HG02973 (cell line): ENCODE measurements around the gene RAB7A.

Experiments
- ATAC-seq: cut with Tn5 transposase; IDR thresholded peaks from one replicate; pipeline ENCODE4 v1.9.1; 2021; ENCODE audit warnings: moderate library complexity; ENCODE audit not compliant: unreplicated experiment

Gene RAB7A

DNA sequence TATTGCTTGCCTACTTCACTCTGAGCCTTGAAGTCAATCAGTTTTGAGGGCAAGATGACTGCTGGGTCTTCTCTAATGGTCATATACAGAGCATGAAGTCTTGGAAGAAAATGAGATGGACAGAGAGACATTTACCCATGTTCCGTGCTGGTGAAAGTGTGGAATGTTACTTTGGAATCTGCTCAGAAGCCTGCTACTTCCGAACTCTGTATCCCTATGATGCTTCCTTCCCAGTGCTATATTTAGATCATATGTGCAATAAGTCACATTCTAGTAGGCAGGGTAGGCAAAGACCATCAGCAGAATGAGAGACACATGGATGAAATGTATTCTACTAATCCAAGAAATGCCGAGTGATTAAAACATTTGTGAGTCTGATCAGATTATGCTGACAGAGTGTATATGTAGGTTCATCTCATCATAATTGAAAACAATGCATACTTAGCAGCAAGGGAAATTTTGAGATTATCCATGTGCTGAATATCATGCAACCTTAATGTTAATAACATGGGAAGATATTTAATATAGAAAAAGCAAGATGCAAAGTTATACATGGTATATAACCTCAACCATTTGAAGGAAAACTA lies 60.5 kb downstream of the RAB7A start:
- ATAC-seq, result no peak

DNA sequence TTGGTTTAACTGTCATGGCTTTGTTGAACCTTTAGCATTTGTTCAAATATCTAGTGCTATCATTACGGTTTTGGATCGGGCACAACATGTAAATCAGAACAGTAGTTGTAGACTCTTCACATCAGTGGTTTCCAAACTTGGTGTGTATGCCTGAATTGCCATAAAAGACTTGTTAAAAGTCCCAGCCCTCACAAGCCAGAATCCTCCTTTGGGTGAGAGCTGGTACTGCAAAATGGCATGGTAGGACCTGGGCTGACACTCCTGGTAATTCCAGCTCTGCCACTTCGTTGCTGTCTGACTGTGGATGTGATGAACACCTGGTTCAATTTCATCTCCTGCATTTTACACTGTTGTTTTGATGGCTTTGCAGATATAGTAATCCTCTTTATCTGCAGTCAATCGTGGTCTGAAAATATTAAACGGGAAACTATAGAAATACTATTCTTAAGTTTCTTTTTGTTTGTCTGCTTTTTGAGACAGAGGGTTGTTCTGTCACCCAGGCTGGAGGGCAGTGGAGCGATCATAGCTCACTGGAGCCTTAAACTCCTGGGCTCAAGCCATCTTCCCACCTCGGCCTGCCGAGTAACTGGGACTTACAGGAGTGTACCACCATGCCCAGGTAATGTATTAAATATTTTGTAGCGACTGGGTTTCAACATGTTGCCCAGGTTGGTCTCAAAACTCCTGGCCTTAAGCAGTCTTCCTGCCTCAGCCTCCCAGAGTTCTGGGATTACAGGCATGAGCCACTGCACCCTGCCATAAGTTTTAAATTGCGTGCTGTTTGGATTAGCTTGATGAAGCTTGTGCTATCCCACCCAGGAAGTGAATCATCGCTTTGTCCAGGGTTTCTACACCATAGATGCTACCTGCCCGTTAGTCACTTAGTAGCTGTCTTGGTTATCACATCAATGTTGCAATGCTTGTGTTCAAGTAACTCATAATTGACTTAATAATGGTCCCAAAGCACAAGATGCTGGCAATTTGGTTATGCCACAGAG lies 61.6 kb downstream of the RAB7A start:
- no peak for ATAC-seq

DNA sequence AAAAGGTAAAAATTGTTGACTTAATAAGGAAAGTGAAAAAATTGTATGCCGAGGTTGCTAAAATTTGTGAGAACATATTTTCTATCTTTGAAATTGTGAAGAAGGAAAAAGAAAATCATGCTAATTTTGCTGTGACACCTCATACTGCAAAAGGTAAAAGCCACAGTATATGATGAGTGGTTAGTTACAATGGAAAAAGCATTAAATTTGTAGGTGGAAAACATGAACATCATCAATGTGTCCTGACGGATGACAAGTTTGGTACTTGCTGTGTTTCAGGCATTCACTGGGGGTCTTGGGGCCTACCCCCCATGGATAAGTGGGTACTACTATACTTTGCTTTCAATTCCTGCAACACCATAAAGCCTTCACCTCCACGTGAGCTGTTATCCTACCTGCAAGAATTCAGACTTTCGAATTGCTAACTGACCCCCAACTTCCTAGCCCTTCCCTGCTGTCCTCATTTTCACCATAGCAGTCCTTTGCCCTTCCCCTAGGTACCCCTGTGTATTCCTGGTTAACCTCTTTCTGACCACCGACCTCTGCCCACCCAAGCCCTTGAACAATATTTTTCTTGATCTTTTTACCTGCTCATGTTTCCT lies 62.4 kb downstream of the RAB7A start:
- ATAC-seq, result no peak

DNA sequence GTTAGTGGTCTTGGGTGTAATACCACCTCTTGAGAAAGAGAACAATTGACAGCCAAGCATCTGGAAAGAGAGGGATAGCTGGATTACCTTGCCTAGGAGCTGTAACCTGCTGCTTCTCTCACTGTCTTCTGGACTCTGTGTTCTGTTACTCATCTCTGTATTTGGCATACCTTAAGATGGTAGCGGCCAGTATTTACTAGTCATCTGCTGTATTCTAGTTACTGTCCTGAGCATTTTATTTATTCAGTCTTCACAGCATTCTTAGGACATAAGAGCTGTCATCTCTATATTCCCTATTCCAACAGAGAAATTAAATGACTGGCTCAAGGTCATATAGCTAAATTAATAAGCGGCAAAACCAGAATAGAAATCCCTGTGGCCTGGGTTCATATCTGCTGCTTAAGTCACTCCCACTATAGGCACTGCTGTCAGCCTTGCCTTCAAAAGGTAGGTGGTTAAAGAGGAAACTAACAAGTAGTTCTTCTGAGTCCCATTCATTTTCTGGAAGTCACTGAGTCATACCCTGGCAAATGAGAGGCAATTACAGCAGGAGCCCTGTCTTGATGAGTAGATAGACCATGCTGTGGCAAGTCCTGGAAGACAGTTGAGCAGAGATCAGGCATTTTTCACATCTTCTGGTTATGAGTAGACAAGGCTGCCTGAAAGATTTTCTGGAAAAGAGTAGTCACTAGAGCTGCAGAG lies 68.2 kb downstream of the RAB7A start:
- peak; percentile 20 for ATAC-seq

DNA sequence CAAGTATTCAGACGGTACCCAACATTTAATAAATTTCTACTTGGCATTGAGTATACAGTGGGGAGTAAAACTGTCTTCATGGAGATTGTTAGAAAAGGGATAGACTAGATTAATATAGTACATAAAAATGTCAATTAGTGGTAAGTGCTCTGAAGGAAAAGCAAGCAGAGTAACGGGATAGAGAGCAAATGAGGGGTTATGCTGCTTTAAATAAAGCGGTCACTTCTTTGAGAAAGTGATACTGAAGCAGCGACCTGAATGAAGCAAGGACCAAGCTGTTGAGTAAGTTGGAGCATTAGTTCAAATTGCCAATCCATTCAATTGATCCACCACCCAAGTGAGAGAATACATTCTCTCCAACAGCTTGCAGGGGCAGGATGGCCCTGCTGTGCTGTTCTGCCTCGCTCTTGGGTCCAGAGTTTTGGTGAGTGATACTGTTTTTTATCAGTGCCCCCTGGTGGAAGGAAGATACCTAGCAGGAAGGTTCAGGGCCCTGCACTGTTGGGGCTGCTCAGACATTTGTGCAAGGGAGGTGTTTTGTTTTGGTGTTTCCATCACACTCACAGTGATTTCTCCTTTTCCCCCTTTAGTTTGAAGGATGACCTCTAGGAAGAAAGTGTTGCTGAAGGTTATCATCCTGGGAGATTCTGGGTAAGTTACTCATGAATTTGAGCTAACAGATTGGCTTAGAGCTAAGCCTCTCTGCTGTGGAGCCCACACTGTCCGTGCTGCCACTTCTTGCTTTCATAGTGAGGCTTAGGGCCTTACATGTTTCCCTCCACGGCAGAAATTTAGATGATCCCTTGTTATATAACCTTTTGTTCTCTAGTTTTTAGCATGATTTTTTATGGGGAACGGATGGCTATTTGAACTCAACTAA lies 69.0 kb downstream of the RAB7A start:
- ATAC-seq, result peak; percentile 58

DNA sequence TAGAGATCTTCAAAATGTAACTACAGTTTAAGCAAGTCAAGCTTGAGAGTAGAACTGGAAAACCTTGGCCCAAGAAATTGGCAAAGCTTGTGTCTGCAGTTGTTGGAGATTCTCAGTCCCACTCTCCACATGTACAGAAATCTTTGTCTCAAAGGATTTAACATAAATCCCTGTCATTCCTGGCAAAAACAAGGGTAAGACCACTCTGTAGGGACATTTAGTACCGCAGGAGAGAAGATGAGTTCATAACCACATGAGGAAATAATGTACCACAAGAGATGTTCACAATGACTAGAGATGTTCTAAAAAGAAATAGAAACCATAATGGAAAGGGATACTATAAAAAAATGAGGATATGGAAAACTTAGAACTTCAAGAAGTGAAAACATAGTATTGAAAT lies 73.7 kb downstream of the RAB7A start:
- ATAC-seq, result no peak

DNA sequence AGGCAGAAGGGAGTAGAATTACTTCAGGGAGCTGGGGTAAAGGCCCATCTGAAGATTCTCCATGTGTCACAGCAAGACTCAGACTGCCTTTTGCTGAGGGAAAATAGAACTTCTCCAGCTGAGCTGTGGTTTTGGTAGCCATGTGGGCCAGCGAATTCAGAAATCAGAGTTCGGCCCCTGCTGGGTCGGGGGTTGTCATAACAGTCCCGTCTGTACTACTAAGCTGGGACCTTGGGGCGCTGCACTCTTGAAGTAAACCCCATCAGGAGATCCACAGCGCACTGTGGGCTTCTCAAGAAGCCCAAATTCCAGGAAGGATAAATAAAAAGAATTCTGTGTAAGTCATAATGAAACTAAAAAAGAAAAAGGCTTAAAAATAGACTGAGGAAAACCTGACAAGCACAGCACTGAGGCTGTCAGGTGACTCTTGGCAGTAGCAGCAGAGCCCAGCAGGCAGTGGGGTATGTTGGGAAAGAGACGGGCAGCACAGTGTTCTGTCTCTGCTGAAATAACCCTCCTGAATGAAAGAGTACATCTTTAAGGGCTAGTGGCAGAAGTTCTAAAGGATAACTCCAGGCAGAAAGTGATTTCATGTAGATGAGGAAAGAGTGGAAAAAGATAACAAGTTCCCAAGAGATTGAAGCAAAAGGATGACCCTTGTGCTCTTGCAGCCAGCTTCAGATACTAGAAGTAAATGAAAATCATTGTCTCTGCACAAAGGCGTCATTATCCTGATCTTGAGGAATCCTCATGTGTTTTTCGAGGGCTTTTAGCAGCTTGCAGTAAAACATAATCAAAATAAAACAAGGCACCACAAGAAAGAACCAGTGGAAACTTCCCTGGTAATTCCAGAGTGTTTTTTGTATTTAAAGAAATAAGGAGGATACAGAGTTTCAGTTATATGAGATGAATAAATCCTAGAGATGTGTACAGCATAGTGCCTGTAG lies 74.5 kb downstream of the RAB7A start:
- ATAC-seq, result no peak

DNA sequence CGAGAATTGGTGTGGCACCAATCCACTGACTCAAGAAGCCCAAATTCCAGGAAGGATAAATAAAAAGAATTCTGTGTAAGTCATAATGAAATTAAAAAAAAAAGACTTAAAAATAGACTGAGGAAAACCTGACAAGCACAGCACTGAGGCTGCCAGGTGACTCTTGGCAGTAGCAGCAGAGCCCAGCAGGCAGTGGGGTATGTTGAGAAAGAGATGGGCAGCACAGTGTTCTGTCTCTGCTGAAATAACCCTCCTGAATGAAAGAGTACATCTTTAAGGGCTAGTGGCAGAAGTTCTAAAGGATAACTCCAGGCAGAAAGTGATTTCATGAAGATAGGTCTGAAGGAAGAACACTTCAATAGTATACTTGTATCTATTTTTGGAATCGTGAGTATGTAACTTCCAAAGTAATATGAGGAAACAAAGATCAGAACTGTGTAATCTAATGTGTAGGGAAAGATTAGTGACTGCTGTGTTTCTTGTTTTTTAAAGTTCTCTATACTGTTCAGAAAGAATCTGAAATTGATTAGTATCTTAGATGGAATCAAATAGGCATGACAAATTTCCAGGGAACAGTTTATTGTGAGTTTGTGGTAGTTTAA lies 75.9 kb downstream of the RAB7A start:
- no peak for ATAC-seq

DNA sequence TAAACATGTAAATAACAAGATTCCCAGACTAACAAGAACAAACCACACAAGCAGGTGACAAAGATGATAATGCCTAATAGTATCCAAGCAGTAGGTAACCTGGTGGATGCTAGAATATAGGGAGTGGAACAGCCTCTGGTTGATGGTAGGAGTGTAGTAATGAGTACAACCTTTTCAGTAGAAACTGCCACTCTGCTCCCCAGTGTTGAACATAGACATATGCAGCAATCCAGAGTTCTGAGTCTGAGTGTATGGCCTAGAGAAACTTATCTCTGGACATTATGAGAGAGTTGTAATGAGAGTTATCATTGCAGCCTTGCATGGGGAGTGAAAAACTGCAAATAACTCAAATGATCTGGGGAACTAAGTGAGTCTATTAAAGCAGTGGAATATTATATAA lies 77.3 kb downstream of the RAB7A start:
- no peak for ATAC-seq

DNA sequence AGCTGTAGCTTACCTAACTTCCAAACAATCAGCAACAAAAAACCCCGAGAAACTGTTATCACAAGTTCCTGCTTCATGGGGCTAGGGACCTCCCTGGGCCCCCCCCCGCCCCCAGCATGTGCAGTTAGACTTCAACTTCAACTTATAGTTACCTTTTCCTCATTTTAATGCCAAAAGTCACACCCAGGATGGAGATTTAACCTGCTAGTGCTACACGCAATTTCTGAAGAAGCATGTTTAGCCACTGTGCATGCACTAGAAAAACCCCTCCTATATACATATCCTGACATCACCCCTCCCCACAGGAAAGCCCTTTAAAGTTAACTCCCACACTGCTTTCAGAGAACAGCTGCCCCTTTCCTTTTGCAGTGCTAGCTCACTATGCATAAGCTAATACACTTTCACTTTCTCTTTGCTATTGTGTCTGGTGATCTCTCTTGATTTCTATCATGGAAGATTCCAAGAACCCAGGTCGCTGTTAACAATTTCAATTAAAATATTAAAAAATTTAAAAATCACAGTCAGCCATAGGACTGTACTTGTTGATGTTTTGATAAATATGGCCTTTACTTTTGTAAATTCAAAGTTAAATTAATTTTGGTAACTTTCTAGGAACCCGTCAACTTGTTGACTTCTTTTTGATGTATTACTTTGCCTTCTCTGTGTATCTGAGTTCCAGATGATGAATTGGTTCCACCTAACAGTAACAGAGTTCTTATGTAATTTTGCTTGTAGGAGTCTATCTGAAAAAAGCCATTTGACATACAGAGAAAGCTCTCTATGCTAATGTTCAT lies 78.2 kb downstream of the RAB7A start:
- ATAC-seq, result peak; percentile 88

DNA sequence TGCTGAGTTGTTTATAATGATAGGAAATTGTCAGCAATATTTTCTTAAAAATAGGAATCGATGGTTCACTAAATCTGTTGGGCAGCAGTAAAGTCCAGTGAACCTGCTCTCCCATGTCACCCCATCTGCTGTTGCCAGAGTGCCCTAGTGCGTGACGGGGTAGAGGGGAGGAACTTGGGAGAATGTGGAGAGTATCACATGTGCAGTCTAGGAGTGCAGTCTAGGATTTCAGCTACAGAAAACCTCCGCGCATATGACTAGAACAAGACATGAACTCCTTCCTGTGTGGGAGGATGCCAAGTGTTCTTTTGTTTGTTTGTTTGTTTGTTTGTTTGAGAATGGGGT lies 78.8 kb downstream of the RAB7A start:
- no peak for ATAC-seq

DNA sequence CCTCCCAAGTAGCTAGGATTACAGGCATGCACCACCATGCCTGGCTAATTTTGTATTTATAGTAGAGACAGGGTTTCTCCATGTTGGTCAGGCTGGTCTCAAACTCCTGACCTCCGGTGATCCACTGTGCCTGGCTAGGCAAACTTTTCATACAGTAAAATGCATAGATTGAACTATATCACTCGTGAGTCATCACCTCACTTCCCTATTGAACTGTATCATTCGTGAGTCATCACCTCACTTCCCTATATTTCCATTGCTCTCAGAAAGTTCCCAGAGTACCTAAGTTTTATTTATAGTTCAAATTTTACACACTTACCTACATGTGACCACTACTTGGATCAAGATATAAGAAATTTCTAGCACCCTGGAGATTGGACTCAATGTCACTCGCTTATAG lies 79.8 kb downstream of the RAB7A start:
- no peak for ATAC-seq

DNA sequence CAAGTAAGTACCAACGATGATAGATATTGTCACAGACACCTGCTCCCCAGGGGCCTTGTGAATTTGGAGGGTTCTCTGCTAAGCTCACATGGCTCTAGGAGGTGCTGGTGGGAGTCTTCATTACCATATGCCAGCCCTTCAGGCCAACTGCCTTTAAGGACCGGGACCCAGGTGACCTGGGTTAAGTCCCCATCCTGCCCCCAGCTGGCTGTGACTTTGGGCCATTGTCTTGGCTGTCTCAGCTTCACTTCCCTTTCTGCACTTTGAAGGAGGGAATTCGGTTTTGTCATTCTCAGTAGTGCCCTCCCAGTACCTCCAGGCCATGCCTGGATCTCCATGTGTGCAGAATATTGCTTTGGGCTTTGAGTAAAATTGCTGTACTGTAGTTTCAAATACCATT lies 80.6 kb downstream of the RAB7A start:
- no peak for ATAC-seq

DNA sequence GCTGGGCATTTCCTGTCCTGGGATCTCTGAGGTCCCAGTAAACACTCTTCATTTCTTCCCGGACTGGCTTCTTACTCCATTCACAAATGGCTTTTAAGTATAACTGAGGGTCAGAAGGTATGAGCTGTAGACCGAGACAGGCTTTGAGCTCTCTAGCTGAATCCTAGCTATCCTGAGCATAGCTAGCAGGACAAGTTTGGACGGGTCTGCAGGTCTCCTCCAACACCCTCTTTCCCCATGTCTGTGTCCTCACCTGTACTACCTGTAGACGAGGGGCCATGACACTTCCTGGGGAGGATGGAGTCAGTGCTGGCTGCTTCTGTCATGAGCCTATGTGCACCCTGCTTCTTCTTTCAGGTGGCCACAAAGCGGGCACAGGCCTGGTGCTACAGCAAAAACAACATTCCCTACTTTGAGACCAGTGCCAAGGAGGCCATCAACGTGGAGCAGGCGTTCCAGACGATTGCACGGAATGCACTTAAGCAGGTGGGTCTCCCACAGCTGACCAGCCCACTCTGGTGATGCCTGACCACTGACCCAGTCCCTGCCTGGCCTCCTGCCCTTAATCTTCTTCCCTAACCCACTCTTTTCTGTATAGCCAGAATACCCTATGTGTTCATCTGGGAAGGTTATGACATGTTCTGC lies 81.3 kb downstream of the RAB7A start:
- no peak for ATAC-seq

DNA sequence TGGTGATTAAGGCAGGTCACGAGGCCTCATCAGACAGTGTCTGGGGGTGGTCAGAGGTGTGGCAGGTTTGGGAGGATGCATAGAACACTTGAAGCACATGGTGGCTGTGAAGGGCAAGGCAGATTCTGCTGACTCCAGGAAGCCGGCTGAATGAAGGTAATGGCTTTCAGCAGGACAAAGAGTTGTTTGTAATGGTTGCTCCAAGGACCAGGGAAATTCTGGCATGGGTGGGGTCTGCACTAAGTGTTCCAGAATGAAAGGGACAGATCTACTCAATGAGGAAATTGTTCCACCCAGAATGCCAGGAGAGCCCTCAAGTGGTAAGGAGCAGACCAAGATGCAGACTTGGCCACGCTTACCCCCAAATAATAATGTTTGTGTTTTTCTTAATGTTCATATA lies 82.7 kb downstream of the RAB7A start:
- ATAC-seq, result no peak

DNA sequence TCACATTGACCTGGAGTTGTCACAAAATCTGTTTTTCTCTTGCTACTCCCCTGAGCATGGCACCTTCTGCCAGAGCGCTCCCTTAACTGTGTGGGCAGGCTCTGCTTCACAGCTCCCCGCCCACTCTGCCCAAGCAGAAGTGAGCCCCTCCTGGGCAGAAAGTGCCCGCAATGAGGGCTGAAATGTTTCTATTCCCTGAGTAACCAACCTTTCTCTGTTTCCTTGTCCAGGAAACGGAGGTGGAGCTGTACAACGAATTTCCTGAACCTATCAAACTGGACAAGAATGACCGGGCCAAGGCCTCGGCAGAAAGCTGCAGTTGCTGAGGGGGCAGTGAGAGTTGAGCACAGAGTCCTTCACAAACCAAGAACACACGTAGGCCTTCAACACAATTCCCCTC lies 87.1 kb downstream of the RAB7A start:
- no peak for ATAC-seq

DNA sequence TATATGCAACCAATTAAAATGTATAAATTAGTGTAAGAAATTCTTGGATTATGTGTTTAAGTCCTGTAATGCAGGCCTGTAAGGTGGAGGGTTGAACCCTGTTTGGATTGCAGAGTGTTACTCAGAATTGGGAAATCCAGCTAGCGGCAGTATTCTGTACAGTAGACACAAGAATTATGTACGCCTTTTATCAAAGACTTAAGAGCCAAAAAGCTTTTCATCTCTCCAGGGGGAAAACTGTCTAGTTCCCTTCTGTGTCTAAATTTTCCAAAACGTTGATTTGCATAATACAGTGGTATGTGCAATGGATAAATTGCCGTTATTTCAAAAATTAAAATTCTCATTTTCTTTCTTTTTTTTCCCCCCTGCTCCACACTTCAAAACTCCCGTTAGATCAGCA lies 88.1 kb downstream of the RAB7A start:
- ATAC-seq, result no peak
